Activated CD4-positive, CD25-positive, alpha-beta regulatory T cell treated with anti-CD3 and anti-CD28 coated beads, Interleukin-2, amount 50 U/mL, for 72 hours (primary cell): ENCODE data around the gene PAPPA2.
"Not testable (repeated sequence)": the region's sequence is repeated elsewhere in the genome, so short reads cannot be mapped to it uniquely, and the experiment has no call there.

Experiments used
- DNase-seq: peaks from one replicate; pipeline ENCODE4 v3.0.0; 2021

The PAPPA2 gene

DNA sequence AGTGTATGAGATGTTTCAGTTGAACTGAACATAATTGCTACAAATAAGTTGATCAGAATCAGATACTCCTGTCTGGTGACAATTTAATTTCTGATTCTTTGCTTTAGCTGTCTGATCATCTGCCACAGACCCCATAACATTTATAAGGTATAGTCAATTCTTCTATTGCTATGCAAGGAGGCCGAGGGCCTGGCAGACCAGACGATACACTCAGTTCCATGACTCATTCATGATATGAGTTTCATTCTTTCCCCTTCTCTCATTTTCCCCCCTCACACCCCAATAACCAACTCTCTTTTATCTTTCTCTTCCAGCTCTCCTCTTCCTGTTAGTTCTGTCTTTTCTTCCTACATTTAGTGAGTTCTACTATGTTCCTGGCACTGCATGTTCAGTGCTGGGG lies 236.8 kb downstream of the PAPPA2 start:
- no peak for DNase-seq

DNA sequence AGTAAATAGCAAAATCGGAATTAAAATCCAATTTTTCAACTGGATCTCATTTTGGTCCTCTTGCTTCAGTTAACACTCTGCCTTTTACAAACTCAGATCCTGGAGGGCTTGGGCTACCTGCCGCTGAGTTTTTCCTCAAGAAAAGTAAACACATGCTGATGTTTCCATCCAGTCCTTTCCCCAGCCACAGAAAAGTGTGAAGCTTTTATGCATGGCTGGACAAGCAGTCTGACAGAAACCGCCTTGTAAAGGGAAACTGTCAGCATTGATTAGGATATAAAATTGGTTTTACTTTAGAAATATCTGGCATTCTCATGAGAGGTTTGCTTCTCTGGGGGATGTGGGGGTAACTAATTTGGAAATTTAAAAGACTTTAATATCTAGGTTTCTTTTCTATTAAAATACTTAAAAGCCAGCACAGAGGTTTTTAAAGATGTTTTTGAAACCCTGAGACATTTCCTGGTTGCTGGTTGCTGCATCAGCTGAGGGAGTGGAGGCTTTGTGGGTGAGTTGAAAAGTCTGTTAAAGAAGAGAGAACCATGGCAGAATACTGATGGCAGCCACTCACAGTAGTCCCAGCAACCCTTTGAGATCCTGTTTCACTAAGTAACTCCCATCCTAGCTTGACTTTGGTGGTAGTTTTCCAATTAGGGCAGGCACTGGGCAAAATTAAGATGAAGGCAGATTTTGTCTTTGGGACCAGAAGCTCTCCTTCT lies 238.3 kb downstream of the PAPPA2 start:
- no peak for DNase-seq

DNA sequence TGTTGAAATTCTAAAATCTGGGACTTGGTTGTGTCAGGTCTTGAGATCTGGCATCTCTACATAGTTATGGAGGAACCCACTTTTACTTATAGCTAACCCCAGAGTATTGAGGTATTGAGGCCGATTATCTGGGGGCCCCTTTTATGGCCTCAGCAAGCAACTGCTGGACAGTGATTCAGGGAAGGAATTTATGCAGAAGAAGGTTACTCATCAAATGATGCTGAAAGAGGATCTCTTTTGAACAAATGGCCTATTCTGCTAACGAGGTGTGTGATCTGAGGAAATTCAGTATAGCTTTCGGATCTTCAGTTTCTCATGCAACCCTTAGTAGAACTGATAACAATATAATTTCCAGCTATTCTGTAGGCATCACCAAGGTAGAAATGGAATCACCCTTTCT lies 239.9 kb downstream of the PAPPA2 start:
- DNase-seq: no peak

DNA sequence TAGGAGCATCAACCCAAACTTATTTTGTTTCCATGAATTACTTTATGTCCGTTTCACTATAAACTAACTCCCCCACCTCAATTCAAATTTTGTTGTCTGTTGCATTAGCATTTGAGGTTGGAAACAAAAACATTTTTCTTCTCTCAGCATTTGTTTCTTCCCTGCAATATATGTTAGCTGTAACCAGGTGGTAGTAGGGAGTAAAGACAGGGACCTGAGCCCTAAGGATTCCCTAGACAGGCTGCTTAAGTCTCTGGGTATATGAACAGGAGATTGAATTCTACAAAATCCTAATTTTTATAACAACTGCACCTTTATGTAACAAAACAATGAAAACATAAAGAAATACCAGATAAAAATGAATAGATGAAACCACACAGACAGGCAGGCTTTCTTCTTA lies 242.6 kb downstream of the PAPPA2 start:
- no peak for DNase-seq

DNA sequence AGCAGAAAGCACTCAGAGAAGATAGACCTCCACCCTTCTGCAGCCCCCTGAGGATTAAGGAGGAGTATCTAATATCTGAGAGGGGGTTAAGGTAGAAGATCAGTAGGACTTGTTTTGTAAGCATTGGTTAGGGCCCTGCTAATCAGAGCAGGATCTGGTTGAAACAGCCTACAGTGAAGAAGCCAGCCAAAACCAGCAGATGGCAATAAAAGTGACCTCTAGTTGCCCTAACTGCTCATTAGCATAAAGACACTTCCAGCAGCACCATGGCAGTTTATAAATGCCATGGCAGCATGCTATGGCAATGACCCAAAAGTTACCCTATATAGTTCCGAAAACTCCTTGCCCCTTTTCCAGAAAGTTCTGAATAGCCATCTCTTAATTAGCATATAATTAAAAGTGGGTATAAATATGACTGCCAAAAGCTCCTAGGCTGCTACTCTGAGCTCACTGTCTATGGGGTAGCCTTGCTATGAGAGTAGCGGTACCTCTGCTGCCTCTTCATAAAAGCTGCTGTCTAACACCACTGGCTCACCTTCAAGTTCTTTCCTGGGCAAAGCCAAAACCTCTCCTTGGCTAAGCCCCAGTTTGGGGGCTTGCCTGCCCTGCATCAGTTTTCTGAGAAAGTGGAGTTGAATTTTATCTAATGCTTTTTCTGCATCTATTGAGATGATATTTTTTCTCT lies 254.2 kb downstream of the PAPPA2 start:
- no peak for DNase-seq

DNA sequence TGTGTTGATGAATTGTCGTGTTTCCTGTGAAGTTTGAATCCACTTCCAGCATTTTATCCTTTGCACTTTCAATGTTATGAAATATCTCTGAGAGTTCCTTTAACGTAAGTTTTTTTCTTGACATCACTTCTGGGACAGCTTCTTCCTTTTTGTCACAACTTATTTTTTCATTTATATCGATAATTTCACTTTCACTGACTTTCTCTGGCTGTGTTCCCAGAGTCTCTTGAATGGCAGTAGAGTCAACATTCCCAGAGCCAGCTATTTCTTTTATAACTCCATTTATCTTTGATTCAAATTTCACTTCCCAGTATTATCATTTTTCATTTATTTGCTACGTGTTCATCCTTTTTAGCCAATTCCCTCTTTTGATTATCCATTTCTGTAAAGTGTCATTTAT lies 256.5 kb downstream of the PAPPA2 start:
- DNase-seq: no peak

DNA sequence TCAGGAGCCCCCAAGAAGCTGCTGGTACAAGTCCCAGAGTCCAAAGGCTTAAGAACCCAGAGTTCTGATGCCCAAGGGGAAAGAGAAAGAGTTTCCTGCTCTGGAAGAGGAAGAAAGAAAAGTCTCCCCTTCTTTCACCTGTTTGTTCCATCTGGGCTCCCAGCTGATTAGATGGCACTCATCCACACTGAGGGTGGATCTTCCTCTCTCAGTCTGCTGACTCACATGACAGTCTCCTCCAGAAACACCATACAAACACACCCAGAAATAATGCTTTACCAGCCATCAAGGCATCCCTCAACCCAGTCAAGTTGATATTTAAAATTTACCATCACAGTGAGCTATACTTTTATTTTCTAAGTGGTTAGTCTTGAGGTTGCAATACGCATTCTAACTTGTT lies 257.9 kb downstream of the PAPPA2 start:
- no peak for DNase-seq

DNA sequence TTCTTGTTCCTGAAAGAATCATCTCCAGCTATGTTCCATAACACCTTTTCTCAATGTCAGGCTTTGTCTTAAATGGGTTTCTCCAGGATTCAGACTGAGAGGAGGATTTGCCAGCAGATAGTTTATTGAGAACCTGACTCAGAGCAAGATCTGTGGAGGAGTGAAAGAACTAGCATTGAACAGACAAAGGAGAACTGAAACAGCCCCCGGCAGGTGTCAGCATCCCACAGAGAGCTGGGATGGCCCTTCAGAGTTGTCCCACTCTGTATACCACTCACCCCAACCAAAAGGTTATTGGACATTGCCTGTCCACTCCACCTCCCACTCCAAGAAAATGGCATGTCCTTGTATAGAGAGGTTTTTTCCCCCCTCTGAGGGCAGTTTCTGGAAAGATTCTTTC lies 270.7 kb downstream of the PAPPA2 start:
- no peak for DNase-seq

DNA sequence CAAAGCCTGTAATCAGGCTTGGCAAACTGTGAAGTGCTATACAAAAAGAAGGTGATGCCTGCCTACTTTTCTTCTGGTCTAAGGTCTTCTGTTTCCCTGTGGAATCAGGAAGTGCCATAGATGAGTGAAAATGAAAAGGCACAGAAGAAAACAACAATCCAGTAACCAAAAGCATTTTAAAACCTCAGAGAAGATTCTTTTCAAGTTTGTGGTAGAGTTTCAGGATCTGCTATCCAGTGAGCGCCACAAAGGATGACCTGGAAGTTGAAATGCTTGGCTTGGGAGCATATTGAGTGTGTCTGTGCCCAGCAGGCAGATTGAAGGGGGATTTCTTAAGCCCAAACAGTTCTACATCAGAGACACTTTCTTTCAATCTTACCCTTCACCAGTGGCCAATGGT lies 272.2 kb downstream of the PAPPA2 start:
- no peak for DNase-seq

DNA sequence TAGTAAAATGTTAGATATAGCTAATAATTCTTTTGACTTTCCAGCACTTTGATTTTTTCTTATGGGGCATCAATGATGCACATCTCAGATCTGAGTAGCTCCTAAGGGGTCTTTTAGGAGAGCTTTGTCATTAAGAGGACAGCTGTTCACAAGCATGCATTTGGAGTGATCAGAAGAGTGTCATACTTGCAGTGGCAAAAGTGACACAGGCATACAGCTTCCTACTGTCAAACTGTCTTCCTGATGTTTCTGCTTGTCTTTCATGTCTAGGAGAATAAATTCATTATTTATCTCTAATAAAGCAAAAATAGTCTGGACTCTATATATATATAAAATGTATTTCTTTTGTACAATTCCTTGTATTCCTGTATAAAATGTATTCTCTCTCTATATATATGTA lies 273.0 kb downstream of the PAPPA2 start:
- no peak for DNase-seq

DNA sequence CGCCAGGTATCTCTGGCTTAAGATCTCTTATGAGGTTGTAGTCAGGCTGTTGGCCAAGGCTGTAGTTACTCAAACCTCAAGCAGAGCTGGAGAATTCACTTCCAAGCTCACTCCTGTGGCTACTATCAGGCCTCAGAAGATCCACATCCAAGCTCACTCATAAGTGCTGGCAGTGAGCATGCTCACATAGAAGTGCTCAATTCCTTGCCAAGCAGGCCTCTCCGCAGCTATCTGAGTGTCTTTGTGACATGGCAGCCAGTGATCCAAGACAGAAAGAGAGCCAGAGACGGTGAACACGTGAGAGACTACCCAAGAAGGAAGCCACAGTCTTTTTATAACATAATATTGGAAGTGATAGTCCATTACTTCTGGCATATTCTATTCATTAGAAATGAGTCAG lies 278.2 kb downstream of the PAPPA2 start:
- no peak for DNase-seq

DNA sequence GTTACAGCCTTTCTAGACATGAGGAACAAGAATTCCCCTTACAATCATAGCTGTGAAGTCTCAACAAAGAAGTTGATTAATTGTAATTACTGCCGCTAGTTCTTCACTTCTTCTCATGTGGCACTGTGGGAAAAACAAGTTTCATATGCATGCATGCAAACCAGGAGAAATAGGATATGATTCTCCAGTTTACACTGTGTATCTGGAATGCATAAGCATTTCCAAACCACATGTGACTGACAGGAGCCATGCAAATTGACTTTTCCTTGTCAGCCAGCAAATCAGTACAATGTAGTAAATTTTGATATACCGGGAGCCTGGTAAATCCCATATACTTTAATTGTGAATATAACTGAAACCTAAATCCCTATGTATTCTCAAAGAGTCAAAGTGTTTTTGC lies 279.3 kb downstream of the PAPPA2 start:
- DNase-seq: no peak

DNA sequence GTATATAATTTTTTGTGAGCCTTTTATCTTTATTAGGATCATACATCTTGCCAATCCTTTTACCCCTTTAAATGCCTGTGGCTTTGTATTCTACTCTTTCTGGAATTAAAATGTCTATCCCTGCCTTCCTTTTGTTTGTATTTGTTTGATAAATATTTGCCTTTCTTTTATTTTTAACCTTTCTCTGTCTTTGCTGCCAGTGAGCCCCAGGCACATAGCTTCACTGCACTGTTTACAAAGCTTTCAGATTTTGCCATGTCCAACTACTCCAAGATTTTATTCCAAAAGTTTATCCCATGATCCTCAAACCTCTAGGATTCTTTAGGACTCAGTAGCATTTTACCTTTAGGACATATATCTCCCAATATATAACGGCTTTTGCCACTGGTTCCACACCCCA lies 281.2 kb downstream of the PAPPA2 start:
- DNase-seq: no peak

DNA sequence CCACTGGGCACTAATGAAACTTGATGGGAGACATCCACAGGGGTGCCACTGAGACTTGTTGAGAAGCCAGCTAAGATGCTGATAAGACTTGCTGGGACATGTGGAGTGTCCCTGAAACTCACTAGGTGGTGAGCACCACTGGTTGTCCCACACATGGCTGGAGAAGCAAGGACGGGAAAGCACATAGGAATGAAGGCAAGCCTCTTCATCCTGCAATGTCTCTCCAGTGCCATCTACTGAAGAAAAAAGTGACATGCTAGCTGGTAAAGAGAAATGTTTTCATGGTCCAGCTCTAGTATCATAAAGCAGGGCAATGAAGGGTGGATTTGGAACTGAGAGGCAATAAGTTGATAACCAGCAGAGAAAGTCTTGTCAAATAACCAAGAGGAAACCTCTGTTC lies 283.0 kb downstream of the PAPPA2 start:
- no peak for DNase-seq

DNA sequence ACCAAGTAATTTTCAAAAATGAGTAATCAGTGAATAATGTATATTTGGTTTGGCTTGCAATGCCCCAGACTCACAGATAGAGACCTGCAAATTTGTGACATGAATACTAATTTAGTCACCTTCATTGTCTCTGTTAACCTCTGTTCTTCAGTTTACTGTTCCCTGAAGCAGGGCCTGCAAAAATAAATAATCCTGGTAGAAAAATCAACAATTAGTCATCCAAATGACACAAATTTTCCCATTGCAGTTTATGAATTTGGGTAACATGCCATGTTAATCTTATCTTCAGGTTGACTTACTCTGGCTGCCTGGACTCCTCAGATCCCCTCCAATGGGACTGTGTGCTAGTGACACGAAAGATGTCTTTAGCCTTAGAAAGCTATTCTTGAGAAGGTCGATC lies 289.5 kb downstream of the PAPPA2 start:
- DNase-seq: no peak

DNA sequence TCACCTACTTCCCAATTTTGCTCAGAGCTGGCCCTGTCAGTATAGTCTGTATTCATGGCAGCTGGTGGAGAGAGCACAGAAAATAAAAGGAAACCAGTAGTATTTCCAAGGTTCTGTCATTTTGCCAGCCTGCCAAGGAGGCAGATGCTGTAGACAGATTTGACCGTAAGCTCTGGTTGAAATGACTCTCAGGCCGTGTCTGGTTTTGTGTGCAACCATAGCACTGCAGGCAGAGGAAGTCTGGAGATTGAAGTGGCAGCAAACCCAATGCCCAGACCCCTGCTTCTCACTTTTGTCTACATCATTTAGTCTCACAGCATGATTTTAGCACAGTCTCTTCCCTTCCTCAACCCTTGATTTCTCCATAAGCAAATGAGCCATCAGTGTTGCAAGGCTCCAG lies 291.7 kb downstream of the PAPPA2 start:
- DNase-seq: no peak

DNA sequence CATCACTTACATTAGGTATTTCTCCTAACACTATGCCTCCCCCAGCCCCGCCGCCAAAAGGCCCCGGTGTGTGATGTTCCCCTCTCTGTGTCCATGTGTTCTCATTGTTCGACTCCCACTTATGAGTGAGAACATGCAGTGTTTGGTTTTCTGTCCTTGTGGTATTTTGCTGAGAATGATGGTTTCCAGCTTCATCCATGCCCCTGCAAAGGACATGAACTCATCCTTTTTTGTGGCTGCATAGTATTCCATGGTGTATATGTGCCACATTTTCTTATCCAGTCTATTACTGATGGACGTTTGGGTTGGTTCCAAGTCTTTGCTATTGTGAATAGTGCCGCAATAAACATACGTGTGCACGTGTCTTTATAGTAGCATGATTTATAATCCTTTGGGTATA lies 293.8 kb downstream of the PAPPA2 start:
- not testable (repeated sequence) for DNase-seq

DNA sequence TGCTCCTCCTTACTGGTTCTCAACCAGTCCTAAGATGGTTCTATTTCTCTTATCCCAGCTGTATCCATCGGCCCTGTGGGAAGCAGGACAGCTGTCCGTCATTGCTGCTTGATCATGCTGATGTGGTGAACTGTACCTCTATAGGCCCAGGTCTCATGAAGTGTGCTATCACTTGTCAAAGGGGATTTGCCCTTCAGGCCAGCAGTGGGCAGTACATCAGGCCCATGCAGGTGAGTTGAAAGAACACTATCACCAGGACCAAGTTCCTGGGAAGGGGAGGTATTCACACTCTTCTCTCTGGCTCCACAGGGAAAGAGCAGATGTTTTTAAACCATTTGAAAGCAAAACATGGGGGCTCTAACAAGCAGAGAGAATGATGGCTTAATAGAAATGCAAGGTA lies 302.6 kb downstream of the PAPPA2 start:
- DNase-seq: no peak

DNA sequence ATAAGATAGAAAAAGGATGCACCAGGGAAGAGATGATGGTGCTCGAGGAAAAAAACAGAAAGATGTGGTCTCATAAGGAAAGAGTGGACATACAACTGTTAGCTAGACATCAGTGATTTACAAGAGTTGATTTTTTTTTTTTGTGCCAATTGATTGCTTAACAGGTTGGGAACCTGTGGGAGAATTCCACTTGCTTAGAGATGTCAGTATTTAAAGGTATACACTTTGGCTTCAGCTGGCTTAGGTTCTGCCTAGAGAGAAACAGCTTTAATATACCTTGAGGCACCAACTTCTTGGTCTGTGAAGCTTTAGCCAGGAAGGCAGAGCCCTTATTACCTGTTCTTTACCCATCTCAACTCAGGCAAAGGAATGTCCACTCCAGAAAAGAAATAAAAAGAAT lies 303.8 kb downstream of the PAPPA2 start:
- no peak for DNase-seq

DNA sequence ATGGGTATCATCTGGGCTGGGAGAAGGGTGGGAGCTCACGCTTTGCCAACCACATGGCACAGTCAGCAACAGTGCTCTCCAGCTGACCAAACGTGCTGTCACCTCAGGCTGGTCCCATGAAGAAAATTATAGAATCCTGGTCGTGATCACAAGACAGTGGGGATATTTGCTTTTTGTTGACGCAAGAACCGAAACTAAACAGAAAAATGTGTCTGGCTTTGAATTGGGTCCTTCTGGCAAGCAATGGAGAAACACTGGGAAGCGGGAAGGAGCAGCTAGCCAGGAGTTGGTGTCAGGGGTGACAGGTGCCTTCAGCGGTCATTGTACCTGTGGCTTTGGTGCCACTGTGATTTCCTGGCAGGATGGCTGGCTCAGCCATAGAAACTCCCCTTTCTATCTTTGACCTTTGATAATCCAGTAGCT lies 304.8 kb downstream of the PAPPA2 start:
- DNase-seq: no peak

DNA sequence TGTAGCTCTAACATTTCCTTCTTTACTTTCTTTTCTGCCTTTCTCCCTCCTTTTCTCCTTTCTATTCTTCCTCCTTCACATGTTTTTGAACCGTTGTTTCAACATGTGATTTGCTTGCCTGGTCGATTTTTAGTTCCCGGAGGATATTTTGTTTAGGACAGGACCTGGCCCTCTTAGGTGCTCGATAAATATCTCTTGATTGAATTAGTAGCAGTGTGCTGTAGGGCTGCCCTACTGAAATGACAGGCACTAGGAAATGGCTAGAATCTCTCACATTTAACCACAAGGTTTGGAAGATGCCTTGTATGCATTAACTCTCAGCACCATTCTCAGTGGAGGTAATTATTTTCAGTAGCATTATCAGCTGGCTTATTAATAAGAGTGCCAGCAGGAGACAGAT lies 305.6 kb downstream of the PAPPA2 start:
- no peak for DNase-seq

DNA sequence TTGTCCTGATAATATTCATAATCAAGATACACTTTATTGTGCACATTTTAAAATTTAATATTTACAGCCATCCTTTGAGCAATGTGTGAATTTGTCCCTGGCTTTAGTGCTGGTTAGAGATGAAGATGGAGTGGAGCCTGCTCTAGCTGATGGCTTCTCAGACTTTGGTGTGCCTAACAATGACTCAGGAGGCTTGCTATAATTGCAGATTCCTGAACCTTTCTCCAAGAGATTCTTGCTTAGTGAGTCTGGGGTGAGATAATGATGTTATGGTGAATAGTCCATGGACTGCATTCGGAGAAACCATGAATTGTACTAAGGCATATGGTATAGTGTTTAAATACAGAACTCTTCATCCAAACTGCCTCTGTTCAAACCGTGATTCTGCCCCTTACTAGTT lies 307.1 kb downstream of the PAPPA2 start:
- no peak for DNase-seq

DNA sequence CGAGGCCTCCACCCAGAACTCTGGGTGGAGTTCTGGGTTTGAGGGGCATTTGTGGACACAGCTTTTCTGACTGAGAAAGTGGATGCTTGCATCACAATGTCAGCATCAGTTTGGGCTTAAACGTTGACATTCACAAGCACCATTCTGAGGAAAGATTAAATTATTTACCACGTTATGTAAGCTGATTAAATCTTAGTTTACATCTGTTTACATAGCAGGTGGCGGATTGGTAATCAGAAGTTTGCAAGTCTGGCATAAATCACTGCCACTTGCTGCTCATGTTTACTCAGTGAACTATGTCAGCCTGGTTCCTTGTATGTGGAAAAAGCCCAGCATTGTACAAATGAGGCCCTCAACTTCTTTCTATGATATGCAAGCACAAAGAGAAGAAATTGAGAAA lies 310.1 kb downstream of the PAPPA2 start:
- DNase-seq: no peak

DNA sequence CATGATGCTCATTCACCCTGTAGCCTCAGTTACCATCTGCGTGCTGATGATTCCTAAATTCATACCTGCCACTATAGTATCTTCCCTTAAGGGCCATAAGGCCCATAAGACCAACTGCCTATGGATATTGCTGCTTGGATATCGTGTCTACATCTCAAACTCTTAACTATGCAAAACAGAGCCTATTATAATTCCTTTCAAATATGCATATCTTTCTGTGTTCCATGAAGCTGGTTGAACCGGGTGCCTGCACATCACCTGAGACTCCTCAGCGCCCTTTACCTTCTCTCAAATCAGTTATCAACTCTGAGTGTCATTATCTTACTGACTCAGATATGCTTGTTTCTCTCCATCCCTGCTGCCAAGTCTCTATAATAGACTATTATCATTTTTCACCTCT lies 311.2 kb downstream of the PAPPA2 start:
- DNase-seq: no peak

DNA sequence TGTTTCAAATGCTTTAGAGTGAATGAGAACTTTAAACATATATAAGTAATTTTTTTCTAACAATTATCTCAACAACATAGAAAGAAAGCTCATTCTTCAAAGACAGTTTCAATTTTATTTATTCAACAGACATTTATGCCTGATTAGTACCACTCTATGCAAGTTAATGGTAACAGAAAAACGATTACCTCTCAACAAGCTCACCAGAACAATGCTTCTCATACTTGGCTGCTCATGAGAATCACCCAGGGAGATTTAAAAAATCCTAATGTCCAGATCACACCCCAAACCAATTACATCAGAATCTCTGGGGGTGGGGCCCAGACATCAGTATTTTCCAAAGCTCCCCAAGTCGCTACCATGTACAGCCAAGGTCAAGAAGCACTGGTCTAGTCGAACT lies 312.4 kb downstream of the PAPPA2 start:
- no peak for DNase-seq
